CMK (cell line): ENCODE measurements around the gene ZC3HAV1.
A peak's percentile ranks its signal among the peaks of the same experiment; 100 is the strongest.
"Not testable (repeated sequence)": the region's sequence is repeated elsewhere in the genome, so short reads cannot be mapped to it uniquely, and the experiment has no call there.

Experiments used
- DNase-seq: peaks from one replicate; pipeline ENCODE4 v3.0.0-alpha.2; 2010; ENCODE audit warnings: low read depth

Gene ZC3HAV1

GRCh38 chr7:139049111-139049510 is 60.4 kb downstream of the ZC3HAV1 start:
- DNase-seq: no peak

- no peak for DNase-seq
Measured at GRCh38 chr7:139047970-139048369, 61.5 kb downstream of the ZC3HAV1 start.

- DNase-seq: no peak
Measured at GRCh38 chr7:139046143-139046542, 63.4 kb downstream of the ZC3HAV1 start.

GRCh38 chr7:139044813-139045794 is 64.4 kb downstream of the ZC3HAV1 start:
- DNase-seq: peak; percentile 29

- peak; percentile 70 for DNase-seq
Measured at GRCh38 chr7:139043823-139044812, 65.4 kb downstream of the ZC3HAV1 start.

GRCh38 chr7:139041378-139042085 is 68.0 kb downstream of the ZC3HAV1 start:
- no peak for DNase-seq

- no peak for DNase-seq
Measured at GRCh38 chr7:139038691-139039090, 70.8 kb downstream of the ZC3HAV1 start.

- no peak for DNase-seq
Measured at GRCh38 chr7:139036901-139037300, 72.6 kb downstream of the ZC3HAV1 start.

- peak; percentile 49 for DNase-seq
Measured at GRCh38 chr7:139035586-139036353, 73.8 kb downstream of the ZC3HAV1 start, which contains the start of gene ZC3HAV1L. TSS of gene ZC3HAV1L (minus strand) at chr7:139036042. CDS start at chr7:139036017, 25 bp downstream.

GRCh38 chr7:139034855-139035585 is 74.5 kb downstream of the ZC3HAV1 start:
- peak; percentile 15 for DNase-seq

- DNase-seq: no peak
Measured at GRCh38 chr7:139034336-139034735, 75.2 kb downstream of the ZC3HAV1 start.

- DNase-seq: no peak
Measured at GRCh38 chr7:139033346-139034114, 76.0 kb downstream of the ZC3HAV1 start.

- DNase-seq: no peak
Measured at GRCh38 chr7:139032473-139032872, 77.0 kb downstream of the ZC3HAV1 start.

GRCh38 chr7:139029353-139029752 is 80.2 kb downstream of the ZC3HAV1 start:
- no peak for DNase-seq

- DNase-seq: no peak
Measured at GRCh38 chr7:139026551-139026950, 83.0 kb downstream of the ZC3HAV1 start.

- not testable (repeated sequence) for DNase-seq
Measured at GRCh38 chr7:139025861-139026260, 83.7 kb downstream of the ZC3HAV1 start.

- DNase-seq: no peak
Measured at GRCh38 chr7:139023076-139023475, 86.4 kb downstream of the ZC3HAV1 start.

GRCh38 chr7:139022286-139022685 is 87.2 kb downstream of the ZC3HAV1 start:
- no peak for DNase-seq

GRCh38 chr7:139018910-139019309 is 90.6 kb downstream of the ZC3HAV1 start:
- no peak for DNase-seq
